GM23338 (cell line): ENCODE data around the gene PIK3C3. TPM values are rescaled to one million over a fixed set of nuclear protein-coding genes. Genes with fewer than 3 reads are reported as not detected.

Experiments used
- ATAC-seq: fragments of 200-7000 bp; cut with Tn5 transposase; 3 replicates; pipeline ENCODE4 v1.9.1; 2020
- DNase-seq: peaks from one replicate; pipeline ENCODE4 v3.0.0-alpha.2; 2015; ENCODE audit warnings: low spot score
- H2AFZ ChIP-seq: fragments of 200-600 bp; sonication (generic); 2 replicates; pipeline ENCODE4 v1.8.0; 2016; ENCODE audit warnings: antibody characterized with exemption, mild to moderate bottlenecking, moderate library complexity
- H3F3A ChIP-seq: fragments of 200-600 bp; sonication (generic); replicated peaks from 2 replicates; pipeline ENCODE4 v1.8.0; 2017; ENCODE audit warnings: antibody characterized with exemption, mixed run types, low read depth
- H3K27ac ChIP-seq: fragments of 200-600 bp; sonication (generic); 2 replicates; pipeline ENCODE4 v1.6.1; 2016; ENCODE audit warnings: low read depth
- H3K27me3 ChIP-seq: fragments of 200-600 bp; sonication (generic); 2 replicates; pipeline ENCODE4 v1.8.0; 2016; ENCODE audit warnings: mild to moderate bottlenecking, mixed run types, moderate library complexity; ENCODE audit not compliant: insufficient read depth
- H3K36me3 ChIP-seq: fragments of 200-600 bp; sonication (generic); 2 replicates; pipeline ENCODE4 v1.8.0; 2016; ENCODE audit warnings: mild to moderate bottlenecking; ENCODE audit not compliant: insufficient read depth
- H3K4me1 ChIP-seq: fragments of 200-600 bp; sonication (generic); 2 replicates; pipeline ENCODE4 v1.8.0; 2016; ENCODE audit warnings: mild to moderate bottlenecking, moderate library complexity; ENCODE audit not compliant: insufficient read depth
- H3K4me2 ChIP-seq: fragments of 200-600 bp; sonication (generic); 2 replicates; pipeline ENCODE4 v1.7.1; 2017; ENCODE audit warnings: mixed run types
- H3K4me3 ChIP-seq: fragments of 200-600 bp; sonication (generic); 2 replicates; pipeline ENCODE4 v1.6.1; 2016; ENCODE audit warnings: mixed run types
- H3K79me2 ChIP-seq: fragments of 200-600 bp; sonication (generic); replicated peaks from 2 replicates; pipeline ENCODE4 v1.8.0; 2017; ENCODE audit warnings: mild to moderate bottlenecking; ENCODE audit not compliant: insufficient read depth
- H3K9me2 ChIP-seq: fragments of 200-600 bp; sonication (generic); 2 replicates; pipeline ENCODE4 v1.8.0; 2017; ENCODE audit not compliant: insufficient read depth
- H4K20me1 ChIP-seq: fragments of 200-600 bp; sonication (generic); replicated peaks from 2 replicates; pipeline ENCODE4 v1.8.0; 2017; ENCODE audit warnings: mild to moderate bottlenecking; ENCODE audit not compliant: insufficient read depth
- H3K27ac Mint-ChIP-seq: 2 replicates; pipeline ENCODE4 v1.8.0; 2020; ENCODE audit warnings: inconsistent platforms, mild to moderate bottlenecking, moderate library complexity, mixed read lengths
- H3K27me3 Mint-ChIP-seq: 3 replicates; pipeline ENCODE4 v1.8.0; 2022; ENCODE audit warnings: low read depth, mild to moderate bottlenecking, moderate library complexity, mixed read lengths, inconsistent platforms; ENCODE audit not compliant: insufficient read depth, poor library complexity
- H3K36me3 Mint-ChIP-seq: 3 replicates; pipeline ENCODE4 v1.8.0; 2021; ENCODE audit warnings: low read depth, mild to moderate bottlenecking, inconsistent platforms, moderate library complexity, mixed read lengths
- H3K4me1 Mint-ChIP-seq: 3 replicates; pipeline ENCODE4 v1.8.0; 2020; ENCODE audit warnings: mild to moderate bottlenecking, inconsistent platforms, mixed read lengths
- H3K4me3 Mint-ChIP-seq: 3 replicates; pipeline ENCODE4 v1.8.0; 2021; ENCODE audit warnings: moderate library complexity, mild to moderate bottlenecking, inconsistent platforms, mixed read lengths
- H3K9me3 Mint-ChIP-seq: 3 replicates; pipeline ENCODE4 v1.8.0; 2020; ENCODE audit warnings: moderate library complexity, mild to moderate bottlenecking, inconsistent platforms, mixed read lengths
- EZH2 ChIP-seq: fragments of 200-600 bp; sonication (generic); IDR thresholded peaks from one replicate; pipeline ENCODE4 v1.8.0; 2017; ENCODE audit warnings: antibody characterized with exemption, mild to moderate bottlenecking, low read depth; ENCODE audit not compliant: unreplicated experiment
- JUNB ChIP-seq: IDR thresholded peaks from one replicate; pipeline ENCODE4 v1.6.1; 2016; ENCODE audit warnings: antibody characterized with exemption; ENCODE audit not compliant: unreplicated experiment
- NANOG ChIP-seq: IDR thresholded peaks from 2 replicates; pipeline ENCODE4 v1.6.1; 2016; ENCODE audit warnings: antibody characterized with exemption, borderline replicate concordance
- ZNF114 ChIP-seq: fragments of 250-450 bp; sonication (Bioruptor Pico); IDR thresholded peaks from 2 replicates; pipeline ENCODE4 v1.5.0; 2020; ENCODE audit warnings: mild to moderate bottlenecking, moderate library complexity
- ZNF331 ChIP-seq: fragments of 250-450 bp; sonication (Bioruptor Pico); IDR thresholded peaks from 2 replicates; pipeline ENCODE4 v1.5.0; 2020; ENCODE audit warnings: low read depth, mild to moderate bottlenecking, moderate library complexity
- polyA plus RNA-seq: library from polyadenylated mRNA; unstranded; fragments of >200 nt; fragmentation: Nextera tagmentation; extraction: Ambion mirVana; gene quantifications from 2 replicates; pipeline ENCODE4 v1.2.1, GENCODE V29; 2016
- total RNA-seq: library from RNA; depleted of rRNA; stranded (reverse); fragments of >200 nt; shearing (Covaris generic); gene quantifications from 2 replicates; pipeline ENCODE4 v1.2.3, GENCODE V29; 2014
- TF ChIP-seq, protein P1 (sequence below): fragments of 250-450 bp; sonication (Bioruptor Pico); IDR thresholded peaks from 2 replicates; pipeline ENCODE4 v1.5.0; 2020; ENCODE audit warnings: mild to moderate bottlenecking, moderate library complexity
- TF ChIP-seq, protein P2 (sequence below), 2 experiments: fragments of 200-600 bp in 1 of 2; sonication (generic) in 1 of 2; conservative IDR thresholded peaks; 2 replicates each; pipeline versions ENCODE4 v1.5.1 to v1.6.1; 2016 to 2017; ENCODE audit warnings: antibody characterized with exemption in 2 of 2, low read depth in 2 of 2, mild to moderate bottlenecking in 2 of 2, moderate library complexity in 1 of 2

Gene PIK3C3
- total and polyA plus RNA-seq, 2 experiments from 2014 or later: 25.9 to 35.4 TPM

DNA sequence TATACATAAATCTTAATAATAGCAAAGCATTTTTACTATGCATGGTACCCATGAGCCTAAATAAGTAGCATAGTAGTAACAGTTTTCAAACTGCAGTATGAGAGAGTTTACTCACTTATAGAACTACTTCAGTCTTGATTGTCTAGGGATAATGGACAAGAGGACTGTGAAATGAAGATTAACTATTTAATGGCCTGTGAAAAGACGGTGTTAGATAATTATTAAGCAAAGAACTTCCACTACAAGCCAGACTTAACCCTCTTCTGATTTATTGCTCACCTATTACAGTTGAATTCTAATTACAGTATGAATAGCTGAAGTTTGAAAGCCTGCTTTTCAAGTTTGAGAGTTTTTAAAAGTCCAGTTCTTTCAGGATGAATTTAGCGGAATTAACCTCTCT, 18.9 kb downstream of the PIK3C3 start (continued):
- TF ChIP-seq, protein P1, sequence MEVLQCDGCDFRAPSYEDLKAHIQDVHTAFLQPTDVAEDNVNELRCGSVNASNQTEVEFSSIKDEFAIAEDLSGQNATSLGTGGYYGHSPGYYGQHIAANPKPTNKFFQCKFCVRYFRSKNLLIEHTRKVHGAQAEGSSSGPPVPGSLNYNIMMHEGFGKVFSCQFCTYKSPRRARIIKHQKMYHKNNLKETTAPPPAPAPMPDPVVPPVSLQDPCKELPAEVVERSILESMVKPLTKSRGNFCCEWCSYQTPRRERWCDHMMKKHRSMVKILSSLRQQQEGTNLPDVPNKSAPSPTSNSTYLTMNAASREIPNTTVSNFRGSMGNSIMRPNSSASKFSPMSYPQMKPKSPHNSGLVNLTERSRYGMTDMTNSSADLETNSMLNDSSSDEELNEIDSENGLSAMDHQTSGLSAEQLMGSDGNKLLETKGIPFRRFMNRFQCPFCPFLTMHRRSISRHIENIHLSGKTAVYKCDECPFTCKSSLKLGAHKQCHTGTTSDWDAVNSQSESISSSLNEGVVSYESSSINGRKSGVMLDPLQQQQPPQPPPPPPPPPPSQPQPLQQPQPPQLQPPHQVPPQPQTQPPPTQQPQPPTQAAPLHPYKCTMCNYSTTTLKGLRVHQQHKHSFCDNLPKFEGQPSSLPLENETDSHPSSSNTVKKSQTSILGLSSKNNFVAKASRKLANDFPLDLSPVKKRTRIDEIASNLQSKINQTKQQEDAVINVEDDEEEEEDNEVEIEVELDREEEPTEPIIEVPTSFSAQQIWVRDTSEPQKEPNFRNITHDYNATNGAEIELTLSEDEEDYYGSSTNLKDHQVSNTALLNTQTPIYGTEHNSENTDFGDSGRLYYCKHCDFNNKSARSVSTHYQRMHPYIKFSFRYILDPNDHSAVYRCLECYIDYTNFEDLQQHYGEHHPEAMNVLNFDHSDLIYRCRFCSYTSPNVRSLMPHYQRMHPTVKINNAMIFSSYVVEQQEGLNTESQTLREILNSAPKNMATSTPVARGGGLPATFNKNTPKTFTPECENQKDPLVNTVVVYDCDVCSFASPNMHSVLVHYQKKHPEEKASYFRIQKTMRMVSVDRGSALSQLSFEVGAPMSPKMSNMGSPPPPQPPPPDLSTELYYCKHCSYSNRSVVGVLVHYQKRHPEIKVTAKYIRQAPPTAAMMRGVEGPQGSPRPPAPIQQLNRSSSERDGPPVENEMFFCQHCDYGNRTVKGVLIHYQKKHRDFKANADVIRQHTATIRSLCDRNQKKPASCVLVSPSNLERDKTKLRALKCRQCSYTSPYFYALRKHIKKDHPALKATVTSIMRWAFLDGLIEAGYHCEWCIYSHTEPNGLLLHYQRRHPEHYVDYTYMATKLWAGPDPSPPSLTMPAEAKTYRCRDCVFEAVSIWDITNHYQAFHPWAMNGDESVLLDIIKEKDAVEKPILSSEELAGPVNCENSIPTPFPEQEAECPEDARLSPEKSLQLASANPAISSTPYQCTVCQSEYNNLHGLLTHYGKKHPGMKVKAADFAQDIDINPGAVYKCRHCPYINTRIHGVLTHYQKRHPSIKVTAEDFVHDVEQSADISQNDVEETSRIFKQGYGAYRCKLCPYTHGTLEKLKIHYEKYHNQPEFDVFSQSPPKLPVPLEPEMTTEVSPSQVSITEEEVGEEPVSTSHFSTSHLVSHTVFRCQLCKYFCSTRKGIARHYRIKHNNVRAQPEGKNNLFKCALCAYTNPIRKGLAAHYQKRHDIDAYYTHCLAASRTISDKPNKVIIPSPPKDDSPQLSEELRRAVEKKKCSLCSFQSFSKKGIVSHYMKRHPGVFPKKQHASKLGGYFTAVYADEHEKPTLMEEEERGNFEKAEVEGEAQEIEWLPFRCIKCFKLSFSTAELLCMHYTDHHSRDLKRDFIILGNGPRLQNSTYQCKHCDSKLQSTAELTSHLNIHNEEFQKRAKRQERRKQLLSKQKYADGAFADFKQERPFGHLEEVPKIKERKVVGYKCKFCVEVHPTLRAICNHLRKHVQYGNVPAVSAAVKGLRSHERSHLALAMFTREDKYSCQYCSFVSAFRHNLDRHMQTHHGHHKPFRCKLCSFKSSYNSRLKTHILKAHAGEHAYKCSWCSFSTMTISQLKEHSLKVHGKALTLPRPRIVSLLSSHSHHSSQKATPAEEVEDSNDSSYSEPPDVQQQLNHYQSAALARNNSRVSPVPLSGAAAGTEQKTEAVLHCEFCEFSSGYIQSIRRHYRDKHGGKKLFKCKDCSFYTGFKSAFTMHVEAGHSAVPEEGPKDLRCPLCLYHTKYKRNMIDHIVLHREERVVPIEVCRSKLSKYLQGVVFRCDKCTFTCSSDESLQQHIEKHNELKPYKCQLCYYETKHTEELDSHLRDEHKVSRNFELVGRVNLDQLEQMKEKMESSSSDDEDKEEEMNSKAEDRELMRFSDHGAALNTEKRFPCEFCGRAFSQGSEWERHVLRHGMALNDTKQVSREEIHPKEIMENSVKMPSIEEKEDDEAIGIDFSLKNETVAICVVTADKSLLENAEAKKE (CRISPR knock-in tag): no peak
- TF ChIP-seq EZH2 (no peak), ZNF114 (CRISPR knock-in tag) (no peak)

DNA sequence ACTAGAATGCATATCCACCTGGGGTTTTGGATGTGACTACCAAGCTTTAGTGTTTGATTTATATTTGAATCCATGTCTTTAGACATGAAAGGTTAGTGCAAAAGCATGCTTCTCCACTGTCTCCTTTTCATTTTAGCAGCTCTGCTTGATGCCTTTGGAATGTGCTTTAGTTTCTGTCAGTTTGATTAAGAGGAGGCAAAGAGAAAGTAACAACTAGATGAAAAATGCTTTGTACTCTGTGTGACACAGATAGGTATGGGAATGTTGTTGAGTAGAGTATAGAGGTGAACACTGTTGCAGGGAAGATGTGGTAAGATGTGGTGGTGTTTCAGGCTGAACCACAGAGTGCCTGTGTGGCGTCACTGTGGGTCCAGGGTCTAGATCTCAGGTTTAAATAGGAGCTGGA, 19.8 kb downstream of the PIK3C3 start:
- peaks cover 5% of the 10 kb centered on the region; the same call in 1 of the 2 replicates for H3K36me3 ChIP-seq
- Mint-ChIP-seq H3K4me1 (no peaks in the 10 kb centered on the region), H3K27me3 (no peaks in the 10 kb centered on the region), H3K9me3 (no peaks in the 10 kb centered on the region), H3K27ac (no peak overlapping the region), H3K36me3 (peaks cover 8% of the 10 kb centered on the region; the same call in 2 of the 3 replicates), H3K4me3 (no peak overlapping the region)
- no peaks in the 10 kb centered on the region for H3K27me3 ChIP-seq
- no peak for TF ChIP-seq ZNF331
- TF ChIP-seq, protein P2, sequence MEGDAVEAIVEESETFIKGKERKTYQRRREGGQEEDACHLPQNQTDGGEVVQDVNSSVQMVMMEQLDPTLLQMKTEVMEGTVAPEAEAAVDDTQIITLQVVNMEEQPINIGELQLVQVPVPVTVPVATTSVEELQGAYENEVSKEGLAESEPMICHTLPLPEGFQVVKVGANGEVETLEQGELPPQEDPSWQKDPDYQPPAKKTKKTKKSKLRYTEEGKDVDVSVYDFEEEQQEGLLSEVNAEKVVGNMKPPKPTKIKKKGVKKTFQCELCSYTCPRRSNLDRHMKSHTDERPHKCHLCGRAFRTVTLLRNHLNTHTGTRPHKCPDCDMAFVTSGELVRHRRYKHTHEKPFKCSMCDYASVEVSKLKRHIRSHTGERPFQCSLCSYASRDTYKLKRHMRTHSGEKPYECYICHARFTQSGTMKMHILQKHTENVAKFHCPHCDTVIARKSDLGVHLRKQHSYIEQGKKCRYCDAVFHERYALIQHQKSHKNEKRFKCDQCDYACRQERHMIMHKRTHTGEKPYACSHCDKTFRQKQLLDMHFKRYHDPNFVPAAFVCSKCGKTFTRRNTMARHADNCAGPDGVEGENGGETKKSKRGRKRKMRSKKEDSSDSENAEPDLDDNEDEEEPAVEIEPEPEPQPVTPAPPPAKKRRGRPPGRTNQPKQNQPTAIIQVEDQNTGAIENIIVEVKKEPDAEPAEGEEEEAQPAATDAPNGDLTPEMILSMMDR (conservative IDR thresholded peaks at IDR 0.05; ENCODE audit: low read depth in 2 of 2): no peak
- TF ChIP-seq NANOG: no peak
- no peak for TF ChIP-seq JUNB
- TF ChIP-seq, protein P1 (CRISPR knock-in tag): no peak
- no peak for TF ChIP-seq ZNF114 (CRISPR knock-in tag)
- H4K20me1 ChIP-seq: no peaks in the 10 kb centered on the region
- 0 out of 2 replicates have a peak, but pooled peaks cover 5% of the 10 kb centered on the region for H3K79me2 ChIP-seq
- H3F3A ChIP-seq: no peaks in the 10 kb centered on the region
- no peaks in the 10 kb centered on the region for H3K9me2 ChIP-seq
- H3K27ac ChIP-seq: no peak overlapping the region
- no peak overlapping the region for H2AFZ ChIP-seq
- no peak for DNase-seq
- no peak overlapping the region for H3K4me2 ChIP-seq
- ATAC-seq: no peak
- no peak overlapping the region for H3K4me3 ChIP-seq
- no peaks in the 10 kb centered on the region for H3K4me1 ChIP-seq
